T-helper 2 cell treated with Interferon-gamma antibody and Interleukin-4, amounts not matched to agents 100 ng/mL and 5 ng/mL, for 36 hours (primary cell): Measurements from ENCODE around the gene LSG1. TPM values are rescaled to one million over a fixed set of nuclear protein-coding genes. Genes with fewer than 3 reads are reported as not detected.
"Not testable (repeated sequence)": the region's sequence is repeated elsewhere in the genome, so short reads cannot be mapped to it uniquely, and the experiment has no call there.

Experiments used
- intact Hi-C: fragments of 100-400 bp; cut with micrococcal nuclease; formaldehyde crosslinking; loops from one replicate; pipeline ENCODE4 v1.15.1; 2023
- total RNA-seq: library from RNA; stranded (reverse); gene quantifications from 2 replicates; pipeline ENCODE4 v1.2.3, GENCODE V29; 2022

LSG1 gene
- total RNA-seq, 1 donor from 2014 or later, result 49.6 TPM

DNA sequence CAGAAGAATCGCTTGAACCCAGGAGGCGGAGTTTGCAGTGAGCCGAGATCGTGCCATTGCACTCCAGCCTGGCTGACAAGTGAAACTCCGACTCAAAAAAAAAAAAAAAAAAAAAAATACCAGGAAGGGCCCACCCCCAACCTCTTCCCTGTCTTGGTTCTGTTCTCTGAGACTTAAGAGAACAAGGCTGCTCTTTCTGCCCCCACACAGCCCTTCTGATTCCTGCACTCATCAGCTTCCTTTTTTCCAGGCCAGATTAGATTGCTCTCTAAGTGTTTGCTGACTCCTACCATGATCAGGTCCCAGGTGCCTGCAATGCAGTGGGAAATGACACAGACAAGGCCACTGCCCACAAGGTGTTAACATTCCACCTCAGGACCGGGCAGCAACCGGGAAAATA, 51.8 kb downstream of the LSG1 start:
- intact Hi-C loops, result no loop called here

DNA sequence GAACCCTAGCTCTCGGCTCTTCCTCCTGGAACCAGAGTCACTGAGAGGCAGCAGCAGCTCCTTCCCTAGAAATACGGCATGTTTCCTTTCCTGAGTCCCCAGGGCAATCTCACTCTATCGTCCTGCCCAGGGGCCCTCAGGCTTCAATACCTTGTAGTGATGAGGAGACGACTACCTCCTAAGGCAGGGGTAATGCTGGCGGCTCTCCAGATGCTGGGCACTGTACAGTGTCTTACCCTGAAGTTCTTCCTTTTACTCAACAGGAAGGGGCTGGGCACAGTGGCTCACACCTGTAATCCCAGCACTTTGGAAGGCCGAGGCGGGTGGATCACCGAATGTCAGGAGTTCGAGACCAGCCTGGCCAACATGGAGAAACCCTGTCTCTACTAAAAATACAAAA, 52.2 kb downstream of the LSG1 start:
- intact Hi-C loops, result no loop called here

DNA sequence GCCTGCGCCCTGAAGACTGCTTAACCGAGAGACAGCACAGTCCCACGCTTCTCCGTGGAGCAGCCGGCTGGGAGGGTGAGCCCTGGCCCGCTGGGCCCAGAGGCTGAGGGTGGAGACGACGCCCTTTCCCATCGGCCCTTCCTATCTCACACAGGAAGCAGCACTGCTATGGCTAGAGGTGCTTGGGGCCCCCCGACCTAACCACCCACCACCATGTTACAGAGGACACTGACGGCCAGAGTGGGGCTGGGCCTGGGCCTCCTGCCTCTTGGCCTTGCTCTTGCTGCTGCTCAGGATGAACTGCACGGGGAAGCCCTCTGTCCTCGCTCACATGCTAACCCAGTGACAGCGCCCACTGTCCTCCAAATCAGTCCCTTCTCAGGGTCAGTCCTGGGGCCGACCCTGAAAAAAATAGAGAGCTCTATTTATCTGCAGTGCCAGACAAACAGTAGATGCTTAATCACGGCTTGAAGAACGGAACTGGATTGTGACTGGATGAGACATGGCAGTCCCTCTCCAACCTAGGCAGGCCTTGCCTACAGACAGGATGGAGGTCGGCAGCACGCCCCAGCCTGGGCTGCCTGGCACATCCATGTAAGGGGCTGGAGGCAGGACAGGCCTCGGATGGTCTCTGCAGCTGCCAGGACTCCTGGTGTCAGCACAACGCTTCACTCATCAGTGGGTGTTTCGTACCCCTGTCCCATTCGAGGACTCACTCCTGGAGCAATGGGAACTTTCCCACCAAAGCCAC, 53.0 kb downstream of the LSG1 start:
- intact Hi-C loops, result no loop called here

DNA sequence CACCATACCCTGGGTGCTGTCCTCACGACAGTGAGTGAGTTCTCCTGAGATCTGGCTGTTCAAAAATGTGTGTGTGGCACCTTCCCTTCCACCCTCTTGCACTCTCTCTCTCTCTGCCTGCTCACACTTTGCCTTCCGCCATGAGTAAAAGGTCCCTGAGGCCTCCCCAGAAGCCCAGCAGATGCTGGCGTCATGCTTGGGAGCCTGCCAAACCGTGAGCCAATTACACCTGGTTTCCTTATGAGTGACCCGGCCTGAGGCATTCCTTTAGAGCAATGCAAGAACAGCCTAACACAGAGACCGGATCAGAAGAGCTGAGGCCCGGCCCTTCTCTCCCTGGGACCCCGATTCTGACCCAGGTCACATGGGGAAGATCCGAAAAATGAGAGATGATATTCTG, 54.2 kb downstream of the LSG1 start:
- intact Hi-C loops, result no loop called here

DNA sequence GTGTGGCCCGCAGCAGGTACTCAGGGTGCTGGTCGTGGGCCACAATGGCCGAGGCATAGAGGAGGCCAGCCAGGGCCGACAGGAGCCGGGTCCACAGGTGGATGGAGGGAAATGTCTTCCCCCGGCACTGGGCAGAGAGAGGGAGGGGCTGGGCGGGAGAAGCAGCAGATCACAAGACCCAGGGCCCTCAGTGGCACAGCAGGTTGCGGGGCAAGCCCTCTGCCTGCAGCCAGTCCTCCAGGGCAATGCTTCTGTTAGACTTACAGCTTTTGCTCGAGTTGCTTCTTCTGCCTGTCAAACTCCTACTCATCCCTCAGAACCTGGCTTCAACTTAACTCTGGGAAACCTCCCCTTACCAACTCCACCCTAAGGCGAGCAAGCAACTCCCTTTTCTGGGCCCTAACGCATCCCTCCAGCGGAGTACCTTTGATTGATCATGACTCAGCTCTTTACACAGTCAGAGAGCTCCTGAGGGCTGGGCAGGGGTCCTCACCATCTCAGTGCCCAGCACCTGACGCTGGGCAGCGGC, 54.8 kb downstream of the LSG1 start:
- intact Hi-C loops, result no loop called here

DNA sequence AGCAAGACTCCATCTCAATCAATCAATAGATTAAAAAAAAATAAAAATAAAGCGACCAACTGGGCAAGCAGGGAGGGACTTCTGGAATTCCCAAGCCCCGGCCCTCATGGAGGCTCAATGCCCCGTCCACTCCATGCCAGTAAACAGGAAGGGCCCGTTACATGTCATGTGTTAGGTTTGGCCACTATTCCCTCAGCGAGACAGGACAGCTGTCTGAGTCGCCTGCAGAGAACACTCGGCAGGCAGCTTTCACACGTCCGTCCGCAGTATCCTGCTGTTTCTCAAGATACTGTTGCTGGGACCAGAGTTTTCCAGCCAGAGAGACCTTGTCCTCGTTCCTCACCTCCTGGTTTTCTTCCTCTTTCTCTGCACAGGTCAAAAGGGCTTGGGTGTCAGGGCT, 56.8 kb downstream of the LSG1 start:
- intact Hi-C loops, result no loop called here

DNA sequence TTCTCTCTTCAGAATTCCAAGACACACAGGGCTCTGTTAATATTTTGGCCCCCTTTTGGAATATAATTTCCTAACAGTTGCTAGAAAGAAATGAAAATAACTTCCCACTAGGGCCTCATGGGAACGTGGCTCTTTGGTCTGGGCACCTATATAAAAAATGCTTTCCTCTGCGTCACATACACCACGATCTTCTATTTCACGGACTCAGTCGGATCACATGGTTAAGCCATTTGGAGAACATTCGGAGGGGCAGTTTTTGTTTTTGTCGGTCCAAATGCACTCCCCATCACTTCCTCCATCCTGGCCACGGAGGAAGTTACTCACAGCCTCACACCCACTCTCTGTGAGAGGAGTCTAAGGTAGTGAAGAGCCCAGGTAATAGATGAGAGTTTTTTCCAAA, 59.8 kb downstream of the LSG1 start:
- intact Hi-C loops, result no loop called here

DNA sequence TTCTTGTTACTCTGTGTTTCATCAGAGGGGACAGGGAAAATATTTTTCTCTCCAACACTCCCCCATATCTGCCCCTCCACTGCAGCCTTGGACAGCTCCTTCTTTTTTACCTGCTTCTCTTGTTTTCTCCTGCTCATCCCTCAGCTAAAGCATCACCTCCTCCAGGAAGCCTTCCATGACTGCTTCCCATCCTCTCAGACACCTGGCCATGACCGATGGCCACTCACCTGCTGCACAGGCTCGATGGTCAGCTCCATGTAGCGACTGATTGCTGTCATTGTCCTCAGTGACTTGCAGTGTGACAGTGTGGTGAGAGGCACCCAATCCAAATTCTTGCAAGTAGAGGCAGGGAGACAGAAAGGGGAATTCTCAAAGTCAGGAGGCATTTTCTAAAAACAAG, 61.3 kb downstream of the LSG1 start:
- intact Hi-C loops, result no loop called here

DNA sequence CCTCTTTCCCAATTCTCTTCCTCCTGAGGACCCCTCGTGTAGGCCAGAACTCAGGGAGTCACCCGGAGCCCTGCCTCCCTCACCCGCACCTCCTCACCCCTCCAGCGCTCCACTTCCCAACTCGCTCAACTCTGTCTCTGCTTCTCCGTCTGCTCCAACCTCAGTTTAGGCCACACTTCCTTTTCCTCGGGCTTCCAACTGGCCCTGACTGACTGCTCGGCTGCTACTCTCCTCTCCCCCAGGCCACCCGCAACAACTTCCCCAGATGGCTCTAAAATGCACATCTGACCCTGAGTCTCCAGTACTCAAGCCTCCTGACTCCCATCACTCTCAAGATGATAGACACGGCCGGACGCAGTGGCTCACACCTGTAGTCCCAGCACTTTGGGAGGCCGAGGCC, 62.4 kb downstream of the LSG1 start:
- intact Hi-C loops, result no loop called here

DNA sequence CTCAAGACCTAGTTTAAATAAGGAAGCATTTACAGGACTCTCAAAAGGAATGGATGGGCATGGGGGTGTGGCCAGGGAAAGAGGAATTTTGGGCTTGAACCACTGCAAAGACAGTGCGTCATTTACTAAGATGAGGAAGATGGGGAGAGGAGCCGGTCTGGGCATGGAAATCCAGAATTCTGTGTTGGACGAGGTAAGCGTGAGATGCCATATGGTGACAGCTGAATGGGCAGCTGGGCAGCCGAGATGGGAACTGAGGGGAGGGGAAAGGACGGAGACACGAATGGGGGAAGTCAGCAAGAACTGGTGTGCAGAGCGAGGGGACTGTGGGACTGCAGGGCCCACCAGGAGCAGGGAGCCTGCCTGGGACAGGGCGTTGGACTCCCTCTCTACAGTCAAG, 63.0 kb downstream of the LSG1 start:
- intact Hi-C loops, result no loop called here

DNA sequence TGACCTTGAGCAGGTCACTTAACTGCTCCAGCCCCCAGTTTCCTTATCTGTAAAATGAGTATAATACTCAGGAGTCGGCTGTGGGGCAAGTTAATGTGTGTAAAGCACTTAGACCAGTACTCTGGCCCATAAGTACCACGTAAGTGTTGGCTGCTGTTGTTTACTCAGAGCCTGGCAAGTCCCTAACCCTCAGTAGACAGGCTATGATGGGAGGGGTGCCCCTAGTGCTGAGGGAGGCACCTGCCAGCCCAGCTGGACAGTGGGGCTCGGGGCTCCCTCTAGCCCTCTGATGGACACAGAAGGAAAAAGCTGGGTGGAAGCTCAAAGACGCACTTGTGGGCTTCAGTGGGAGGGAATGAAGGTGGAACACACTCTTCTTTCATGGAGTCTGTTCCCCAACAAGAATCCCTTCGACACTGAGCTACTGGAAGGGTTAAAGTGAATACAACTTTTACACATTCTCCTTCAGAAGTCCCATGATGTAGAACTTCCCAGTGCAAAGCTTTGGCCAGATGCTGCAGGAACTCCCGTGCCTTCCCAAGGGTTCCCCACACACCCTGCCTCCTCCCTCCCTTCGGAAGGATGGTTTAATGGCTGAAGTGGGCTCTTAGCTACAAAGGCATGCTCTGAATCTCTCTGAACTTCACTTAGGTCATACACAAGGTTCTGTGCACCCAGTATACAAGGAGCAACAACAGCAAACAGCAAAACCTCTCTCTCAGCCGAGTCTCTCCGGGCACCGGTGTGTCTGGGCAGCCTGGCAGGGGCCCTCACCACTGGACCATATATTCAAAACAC, 64.2 kb downstream of the LSG1 start:
- intact Hi-C loops, result no loop called here

DNA sequence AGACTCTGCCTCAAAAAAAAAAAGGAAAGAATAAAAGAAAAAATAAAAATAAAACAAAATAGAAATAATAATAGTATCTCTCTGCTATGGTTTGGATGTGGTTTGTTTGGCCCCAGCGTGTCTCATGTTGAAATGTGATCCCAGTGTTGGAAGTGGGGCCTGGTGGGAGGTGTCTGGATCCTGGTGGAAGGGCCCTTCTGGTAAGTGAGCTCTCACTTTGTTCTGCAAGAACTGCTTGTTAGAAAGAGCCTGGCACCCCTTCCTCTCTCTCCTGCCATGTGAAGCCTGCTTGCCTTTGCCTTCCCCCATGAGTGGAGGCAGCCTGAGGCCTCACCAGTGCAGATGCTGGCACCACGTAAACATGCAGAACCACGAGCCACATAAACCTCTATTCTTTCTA, 65.0 kb downstream of the LSG1 start:
- intact Hi-C loops, result no loop called here

DNA sequence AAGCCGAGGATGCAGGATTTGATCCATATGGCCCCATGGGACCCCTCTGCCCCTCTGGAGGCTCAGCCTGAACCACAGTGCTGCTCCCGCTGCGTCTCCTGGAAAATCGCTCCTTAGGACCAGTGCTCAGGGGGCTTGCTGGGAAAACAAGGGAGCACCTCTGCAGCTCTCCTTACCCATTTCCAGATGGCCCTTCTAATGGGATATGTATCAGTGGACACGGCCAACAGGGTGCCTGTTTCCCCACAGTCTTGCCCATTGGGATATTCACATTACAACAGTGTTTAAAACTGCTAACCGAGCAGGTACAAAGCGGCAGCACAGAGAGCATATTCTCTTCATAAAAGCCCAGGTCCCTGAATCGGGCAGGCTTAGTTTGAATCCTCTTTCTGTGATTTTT, 65.8 kb downstream of the LSG1 start:
- intact Hi-C loops, result no loop called here

DNA sequence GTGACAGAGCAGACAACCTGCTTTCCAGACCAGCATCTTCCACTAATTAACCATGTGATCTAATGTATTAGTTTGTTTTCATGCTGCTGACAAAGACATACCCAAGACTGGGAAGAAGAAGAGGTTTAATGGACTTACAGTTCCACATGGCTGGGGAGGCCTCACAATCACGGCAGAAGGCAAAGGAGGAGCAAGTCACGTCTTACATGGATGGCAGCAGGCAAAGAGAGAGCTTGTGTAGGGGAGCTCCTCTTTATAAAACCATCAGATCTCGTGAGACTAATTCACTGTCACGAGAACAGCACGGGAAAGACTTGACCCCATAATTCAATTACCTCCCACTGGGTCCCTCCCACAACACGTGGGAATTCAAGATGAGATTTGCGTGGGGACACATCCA, 66.7 kb downstream of the LSG1 start:
- intact Hi-C loops, result not testable (repeated sequence)

DNA sequence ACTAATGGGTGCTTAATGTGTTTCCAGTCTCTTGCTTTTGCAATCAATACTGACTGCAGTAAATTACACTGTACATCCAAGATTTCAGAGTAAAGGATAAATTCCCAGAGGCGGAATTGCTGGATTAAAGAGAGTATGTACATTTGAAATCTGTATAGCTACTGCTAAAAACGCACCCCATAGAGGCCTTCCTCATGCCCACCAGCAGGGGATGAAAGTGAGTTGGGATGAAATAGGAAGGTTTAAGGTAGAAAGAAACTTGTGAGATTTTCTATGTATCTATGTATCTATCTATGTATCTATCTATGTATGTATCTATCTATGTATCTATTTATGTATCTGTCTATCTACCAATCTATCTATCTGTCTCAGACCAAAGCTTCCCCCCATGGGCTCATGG, 67.2 kb downstream of the LSG1 start:
- intact Hi-C loops, result no loop called here

DNA sequence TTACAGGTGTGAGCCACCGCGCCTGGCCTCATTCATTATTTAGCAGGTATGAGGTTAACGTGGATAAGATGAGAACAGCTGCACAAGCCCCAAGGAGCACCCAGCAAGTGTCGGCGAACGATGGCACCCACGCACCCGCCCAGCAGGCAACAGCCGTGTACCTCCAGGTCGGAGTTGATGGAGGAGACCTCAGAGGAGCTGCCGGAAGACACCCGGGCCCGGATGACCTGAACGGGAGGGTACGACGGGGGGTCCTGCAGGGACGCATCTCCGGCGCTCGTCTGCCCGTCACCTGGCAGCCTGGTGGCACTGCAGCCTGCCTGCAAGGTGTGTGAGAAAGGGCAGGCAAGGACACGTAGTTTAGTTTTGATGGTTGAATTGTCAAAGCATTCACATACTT, 67.9 kb downstream of the LSG1 start:
- intact Hi-C loops, result no loop called here

DNA sequence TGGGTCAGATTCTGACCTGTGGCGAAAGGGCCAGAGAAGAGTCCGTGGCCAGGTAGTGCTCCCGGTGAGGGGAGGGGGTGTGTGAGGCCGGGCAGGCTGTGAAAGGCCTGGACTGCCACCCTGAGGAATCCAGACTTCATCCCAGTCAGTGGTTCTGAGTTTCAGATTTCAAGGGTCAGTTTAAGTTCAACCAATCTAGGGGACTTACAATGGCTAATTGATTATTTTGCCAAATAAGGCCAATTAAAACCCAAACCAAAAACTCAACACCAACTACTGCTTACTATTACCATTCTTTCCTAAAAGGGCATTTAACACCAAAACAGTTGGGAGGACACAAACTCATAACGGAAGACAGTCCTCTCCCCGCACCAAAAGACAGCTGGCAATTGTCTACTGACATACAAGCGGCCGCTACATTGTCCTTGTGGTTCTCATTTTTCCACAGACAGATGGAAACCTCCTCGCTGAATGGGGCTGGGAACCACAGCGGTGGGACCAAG, 69.3 kb downstream of the LSG1 start:
- intact Hi-C loops, result no loop called here

DNA sequence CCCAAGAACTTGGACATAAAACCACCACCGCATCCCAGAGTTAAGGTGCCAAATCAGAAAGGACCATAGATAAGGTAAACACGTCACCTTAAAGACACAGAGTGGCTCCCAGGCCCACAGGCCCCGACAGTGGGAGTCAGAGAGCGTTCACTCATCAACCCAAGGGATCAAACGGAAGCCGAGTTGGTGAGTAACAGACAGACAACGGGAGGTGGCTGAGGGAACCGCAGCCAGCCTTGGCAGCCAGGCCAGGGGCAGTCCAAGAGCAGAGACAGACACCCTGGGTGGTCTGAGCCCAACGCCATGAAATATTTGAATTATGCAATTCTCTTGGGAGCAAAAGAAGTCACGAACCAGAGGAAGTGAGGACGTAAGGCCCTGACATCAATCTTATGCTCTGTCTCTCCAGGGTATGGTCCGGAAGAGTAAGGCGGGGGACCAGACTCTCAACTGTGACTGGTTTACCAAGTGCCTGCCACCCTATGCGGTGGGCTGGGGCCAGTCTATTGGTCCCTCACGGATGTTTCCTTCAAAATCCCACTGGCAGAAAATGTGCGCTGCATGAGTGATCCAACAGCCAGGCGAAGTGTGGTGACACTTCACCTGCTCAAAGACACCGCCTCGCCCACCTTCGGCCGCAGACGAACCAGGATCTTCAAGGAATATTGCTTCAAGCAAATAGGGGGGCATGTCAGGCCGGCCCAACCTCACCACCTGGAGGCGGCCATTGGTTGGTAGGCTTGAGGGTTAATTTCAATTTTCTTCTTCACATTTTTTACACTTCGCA, 73.0 kb downstream of the LSG1 start:
- intact Hi-C loops, result no loop called here

DNA sequence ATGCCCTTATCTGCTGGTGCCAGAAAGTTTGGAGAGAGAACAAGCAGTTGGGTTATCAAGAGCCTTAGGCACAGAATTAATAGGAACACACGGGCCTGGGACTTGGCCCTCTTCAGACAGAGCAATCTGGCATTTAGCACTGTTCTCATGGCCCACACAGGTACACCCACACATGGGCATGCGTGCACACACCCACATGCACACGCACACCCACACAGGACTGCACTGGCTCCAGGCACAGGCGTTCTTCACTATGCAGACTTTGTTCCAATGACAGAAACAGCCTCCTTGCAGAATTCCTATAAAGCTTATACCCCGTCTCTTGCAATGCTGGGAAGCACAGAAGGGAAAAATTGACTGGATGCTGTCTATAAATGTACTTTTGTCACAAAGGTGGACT, 75.1 kb downstream of the LSG1 start:
- intact Hi-C loops, result no loop called here

DNA sequence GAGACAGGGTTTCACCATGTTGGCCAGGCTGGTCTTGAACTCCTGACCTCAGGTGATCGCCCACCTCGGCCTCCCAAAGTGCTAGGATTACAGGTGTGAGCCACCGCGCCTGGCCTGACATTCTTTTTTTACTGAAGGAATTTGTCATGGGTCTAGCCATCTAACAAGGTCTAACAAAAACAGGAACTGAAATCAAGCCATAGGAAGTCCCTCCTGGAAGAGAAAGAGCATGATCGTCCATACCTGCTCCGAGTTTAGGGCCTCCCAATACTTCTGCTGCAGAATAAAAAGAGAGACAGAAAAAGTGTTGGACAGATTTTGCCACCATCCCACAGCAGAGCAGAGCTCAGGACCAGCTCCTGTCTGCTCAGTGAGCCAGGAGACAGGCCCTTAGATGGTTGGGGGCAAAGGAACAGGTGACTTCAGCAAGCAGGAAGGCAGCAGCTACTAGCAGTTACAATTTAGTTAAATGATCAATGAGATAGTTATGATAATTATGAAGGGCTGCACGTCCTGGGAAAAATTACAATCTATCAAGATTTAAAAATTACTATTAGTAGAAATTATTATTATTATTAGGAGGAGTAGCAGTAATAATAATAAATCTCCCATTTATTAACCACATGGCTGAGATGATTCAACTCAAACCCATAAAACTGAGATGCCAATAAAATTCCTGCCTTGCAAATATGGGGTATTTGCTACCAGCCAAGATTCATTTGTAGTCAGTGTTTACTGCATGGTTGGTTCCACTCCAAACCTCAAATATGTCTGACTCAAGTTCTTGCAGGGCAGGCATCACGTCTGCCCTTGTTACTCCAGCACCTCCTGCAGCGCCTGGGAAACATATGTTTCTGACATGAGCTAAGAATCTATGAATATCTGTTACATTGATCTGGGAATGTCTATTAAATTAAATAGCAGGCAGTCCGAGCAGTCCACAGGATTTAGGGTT, 78.9 kb downstream of the LSG1 start:
- intact Hi-C loops, result no loop called here
